HCT116 (cell line): ENCODE measurements around the gene MCF2L. TPM values are rescaled to one million over a fixed set of nuclear protein-coding genes. Genes with fewer than 3 reads are reported as not detected.

Experiments used
- ATAC-seq: fragments of 200-7000 bp; cut with Tn5 transposase; 2 replicates; pipeline ENCODE4 v1.9.1; 2020; ENCODE audit warnings: mild to moderate bottlenecking, moderate library complexity
- BruUV-seq: library from RNA; stranded (reverse); fragments of 400-500 nt; replicated peaks from 2 replicates; lab custom pipeline; 2021; lab: Mats Ljungman, UMichigan
- CTCF ChIA-PET: fragments of 300-600 bp; sonication (Branson Sonifier 250); formaldehyde crosslinking; loops from one replicate; lab custom pipeline; 2021; ENCODE audit warnings: antibody characterized with exemption; lab: Charles Lee
- POLR2A ChIA-PET: fragments of 300-600, 350-600 bp; sonication (Branson Sonifier 250); formaldehyde crosslinking; loops from one replicate; lab custom pipeline; 2021; ENCODE audit warnings: antibody characterized with exemption; lab: Charles Lee
- RAD21 ChIA-PET, 2 experiments: fragments of 300-600 bp; sonication (Branson Sonifier 250); formaldehyde crosslinking; loops; one replicate each; lab custom pipeline; 2023; ENCODE audit warnings: low total read pairs in 2 of 2; ENCODE audit not compliant: uncharacterized antibody in 2 of 2, unreplicated experiment in 2 of 2, low non-redundant PET in 1 of 2; lab: Charles Lee
- DNase-seq: peaks from one replicate; pipeline ENCODE4 v3.0.0-alpha.2; 2010; ENCODE audit warnings: low read depth, low spot score
- H2AFZ ChIP-seq: fragments of 200-600 bp; shearing (Covaris generic), sonication (generic); 2 replicates; pipeline ENCODE4 v1.6.1; 2017; ENCODE audit warnings: low read depth, mixed run types, mixed read lengths, antibody characterized with exemption, low read length; ENCODE audit not compliant: poor library complexity, severe bottlenecking
- H3K27ac ChIP-seq: 2 replicates; pipeline ENCODE4 v1.5.1; 2012; ENCODE audit warnings: low read depth, low read length
- H3K27me3 ChIP-seq: fragments of 200-600 bp; sonication (generic); 2 replicates; pipeline ENCODE4 v1.6.1; 2016; ENCODE audit warnings: mixed run types, low read length, mixed read lengths; ENCODE audit not compliant: insufficient read depth
- H3K36me3 ChIP-seq, 2 experiments: fragments of 200-500 bp in 1 of 2; fragments of 200-600 bp in 1 of 2; sonication (Bioruptor generic) in 1 of 2; sonication (generic) in 1 of 2; 2 replicates each; pipeline versions ENCODE4 v1.5.1 to v1.6.1; 2014 to 2016; ENCODE audit warnings: low read length in 2 of 2, inconsistent platforms in 1 of 2, mixed read lengths in 1 of 2, mixed run types in 1 of 2; ENCODE audit not compliant: insufficient read depth in 2 of 2, control insufficient read depth in 1 of 2
- H3K4me1 ChIP-seq, 2 experiments: fragments of 200-600 bp in 1 of 2; sonication (generic) in 1 of 2; 2 replicates each; pipeline versions ENCODE4 v1.5.1 to v1.6.1; 2012 to 2017; ENCODE audit warnings: low read length in 2 of 2, inconsistent platforms in 1 of 2, mild to moderate bottlenecking in 1 of 2, mixed read lengths in 1 of 2, mixed run types in 1 of 2, moderate library complexity in 1 of 2; ENCODE audit not compliant: insufficient read depth in 2 of 2, control insufficient read depth in 1 of 2
- H3K4me2 ChIP-seq: fragments of 200-600 bp; sonication (generic); 2 replicates; pipeline ENCODE4 v1.6.1; 2017; ENCODE audit warnings: mixed run types, low read length, mixed read lengths
- H3K4me3 ChIP-seq, 2 experiments: fragments of 200-600 bp in 1 of 2; sonication (generic) in 1 of 2; replicated peaks in 1 of 2; 2 replicates each; pipeline ENCODE4 v1.5.1; 2011 to 2016; ENCODE audit warnings: low read length in 2 of 2, control low read depth in 1 of 2, low read depth in 1 of 2, mild to moderate bottlenecking in 1 of 2, mixed read lengths in 1 of 2, mixed run types in 1 of 2
- H3K79me2 ChIP-seq: fragments of 200-600 bp; sonication (generic); 2 replicates; pipeline ENCODE4 v1.6.1; 2017; ENCODE audit warnings: mild to moderate bottlenecking, mixed run types, low read length, moderate library complexity, mixed read lengths; ENCODE audit not compliant: insufficient read depth
- H3K9ac ChIP-seq: fragments of 200-600 bp; sonication (generic); 2 replicates; pipeline ENCODE4 v1.6.1; 2016; ENCODE audit warnings: low read length, mixed read lengths
- H3K9me2 ChIP-seq: fragments of 200-600 bp; sonication (generic), shearing (Covaris generic); 2 replicates; pipeline ENCODE4 v1.6.1; 2017; ENCODE audit warnings: mixed run types, mild to moderate bottlenecking, moderate library complexity; ENCODE audit not compliant: insufficient read depth
- H3K9me3 ChIP-seq, 2 experiments: fragments of 200-500 bp in 1 of 2; fragments of 200-600 bp in 1 of 2; sonication (Bioruptor generic) in 1 of 2; sonication (generic) in 1 of 2; 2 replicates each; pipeline ENCODE4 v1.6.1; 2014 to 2017; ENCODE audit warnings: low read length in 2 of 2, mixed read lengths in 2 of 2, inconsistent platforms in 1 of 2, low read depth in 1 of 2, mild to moderate bottlenecking in 1 of 2, mixed run types in 1 of 2, moderate library complexity in 1 of 2; ENCODE audit not compliant: control insufficient read depth in 1 of 2, insufficient read depth in 1 of 2
- H4K20me1 ChIP-seq: fragments of 200-600 bp; sonication (generic), shearing (Covaris generic); 2 replicates; pipeline ENCODE4 v1.6.1; 2017; ENCODE audit warnings: mixed run types, mild to moderate bottlenecking, moderate library complexity; ENCODE audit not compliant: insufficient read depth
- CEBPB ChIP-seq: IDR thresholded peaks from 2 replicates; pipeline ENCODE4 v1.6.1; 2012; ENCODE audit warnings: low read depth
- EGR1 ChIP-seq: IDR thresholded peaks from 2 replicates; pipeline ENCODE4 v1.6.1; 2012; ENCODE audit warnings: low read depth
- EZH2 ChIP-seq: fragments of 200-600 bp; sonication (generic); IDR thresholded peaks from 2 replicates; pipeline ENCODE4 v1.6.1; 2017; ENCODE audit warnings: antibody characterized with exemption, mixed run types
- EZH2phosphoT487 ChIP-seq: fragments of 200-600 bp; IDR thresholded peaks from 2 replicates; pipeline ENCODE4 v1.6.1; 2018; ENCODE audit warnings: antibody characterized with exemption, borderline replicate concordance
- FOSL1 ChIP-seq: IDR thresholded peaks from 2 replicates; pipeline ENCODE4 v1.6.1; 2012; ENCODE audit warnings: low read depth
- POLR2A ChIP-seq: IDR thresholded peaks from 2 replicates; pipeline ENCODE4 v1.7.0; 2011; ENCODE audit warnings: borderline replicate concordance; ENCODE audit not compliant: insufficient read depth, insufficient read length; ENCODE audit errors: extremely low read depth
- POLR2AphosphoS5 ChIP-seq: IDR thresholded peaks from 2 replicates; pipeline ENCODE4 v1.6.1; 2011; ENCODE audit warnings: mild to moderate bottlenecking, low read depth, low read length, moderate library complexity
- RAD21 ChIP-seq: IDR thresholded peaks from 2 replicates; pipeline ENCODE4 v1.6.1; 2012; ENCODE audit warnings: low read depth, mild to moderate bottlenecking
- REST ChIP-seq: IDR thresholded peaks from 2 replicates; pipeline ENCODE4 v1.6.1; 2012; ENCODE audit warnings: low read depth
- SIN3A ChIP-seq: IDR thresholded peaks from 2 replicates; pipeline ENCODE4 v1.6.1; 2012; ENCODE audit warnings: low read depth
- YY1 ChIP-seq: IDR thresholded peaks from 2 replicates; pipeline ENCODE4 v1.6.1; 2011; ENCODE audit warnings: low read length, low read depth, moderate library complexity, mild to moderate bottlenecking; ENCODE audit not compliant: insufficient replicate concordance; ENCODE audit errors: extremely low read depth
- intact Hi-C: fragments of 100-400 bp; cut with micrococcal nuclease; formaldehyde crosslinking; loops from 2 replicates; pipeline ENCODE4 v1.10.0; 2022
- total RNA-seq: library from RNA; stranded (reverse); gene quantifications from one replicate; pipeline ENCODE4 v1.2.1, GENCODE V29; 2021; ENCODE audit not compliant: unreplicated experiment
- TF ChIP-seq, protein P1 (sequence below): IDR thresholded peaks from 2 replicates; pipeline ENCODE4 v1.6.1; 2012
- TF ChIP-seq, protein P2 (sequence below): IDR thresholded peaks from 2 replicates; pipeline ENCODE4 v1.6.1; 2011; ENCODE audit warnings: mild to moderate bottlenecking, low read length, moderate library complexity; ENCODE audit not compliant: insufficient replicate concordance; ENCODE audit errors: extremely low read depth

The MCF2L gene
- total RNA-seq, 1 experiment from 2014 or later, result 19.3 TPM

GRCh38 chr13:113049521-113049941 is 80.5 kb downstream of the MCF2L start:
- H3K9me2 ChIP-seq, result no peaks in the 10 kb centered on the region
- BruUV-seq, result no TSS peak
- RAD21 ChIA-PET, result no interaction called here
- H3K9me3 ChIP-seq, result no peaks in the 10 kb centered on the region
- H3K9ac ChIP-seq, result no peak overlapping the region
- DNase-seq, result no peak
- intact Hi-C loops, result no loop called here
- H2AFZ ChIP-seq, result no peak overlapping the region
- no peak overlapping the region for H3K4me2 ChIP-seq
- H3K27ac ChIP-seq, result no peak overlapping the region
- no peaks in the 10 kb centered on the region for H3K27me3 ChIP-seq
- POLR2A ChIA-PET, result no interaction called here
- TF ChIP-seq POLR2A, result no peak
- no peak for ATAC-seq
- H3K79me2 ChIP-seq, result no peaks in the 10 kb centered on the region
- H3K36me3 ChIP-seq, result no peaks in the 10 kb centered on the region
- CTCF ChIA-PET, result no interaction called here
- H3K4me3 ChIP-seq, result no peak overlapping the region
- no peaks in the 10 kb centered on the region for H4K20me1 ChIP-seq
- no peaks in the 10 kb centered on the region for H3K4me1 ChIP-seq

GRCh38 chr13:113049981-113050380 is 81.0 kb downstream of the MCF2L start:
- DNase-seq (no peak), ATAC-seq (no peak)
- ChIA-PET POLR2A (no interaction called here), RAD21 (no interaction called here), CTCF (no interaction called here)
- Histone ChIP-seq H3K27me3 (no peaks in the 10 kb centered on the region), H3K79me2 (no peaks in the 10 kb centered on the region), H3K9me3 (no peaks in the 10 kb centered on the region), H3K9ac (no peak overlapping the region), H3K27ac (no peak overlapping the region), H3K4me2 (no peak overlapping the region), H3K4me3 (no peak overlapping the region), H3K36me3 (no peaks in the 10 kb centered on the region), H2AFZ (no peak overlapping the region), H3K4me1 (peaks cover 3 to 4% of the 10 kb centered on the region in 2 experiments; a peak in 2 of 4 replicates), H3K9me2 (no peaks in the 10 kb centered on the region), H4K20me1 (no peaks in the 10 kb centered on the region)
- intact Hi-C loops, result no loop called here
- TF ChIP-seq EZH2 (no peak), SIN3A (no peak), EGR1 (no peak), REST (no peak), FOSL1 (no peak), EZH2phosphoT487 (no peak), CEBPB (no peak), POLR2AphosphoS5 (no peak), RAD21 (no peak), YY1 (no peak)
- TF ChIP-seq, protein P1, sequence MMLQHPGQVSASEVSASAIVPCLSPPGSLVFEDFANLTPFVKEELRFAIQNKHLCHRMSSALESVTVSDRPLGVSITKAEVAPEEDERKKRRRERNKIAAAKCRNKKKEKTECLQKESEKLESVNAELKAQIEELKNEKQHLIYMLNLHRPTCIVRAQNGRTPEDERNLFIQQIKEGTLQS, result no peak
- TF ChIP-seq, protein P2, sequence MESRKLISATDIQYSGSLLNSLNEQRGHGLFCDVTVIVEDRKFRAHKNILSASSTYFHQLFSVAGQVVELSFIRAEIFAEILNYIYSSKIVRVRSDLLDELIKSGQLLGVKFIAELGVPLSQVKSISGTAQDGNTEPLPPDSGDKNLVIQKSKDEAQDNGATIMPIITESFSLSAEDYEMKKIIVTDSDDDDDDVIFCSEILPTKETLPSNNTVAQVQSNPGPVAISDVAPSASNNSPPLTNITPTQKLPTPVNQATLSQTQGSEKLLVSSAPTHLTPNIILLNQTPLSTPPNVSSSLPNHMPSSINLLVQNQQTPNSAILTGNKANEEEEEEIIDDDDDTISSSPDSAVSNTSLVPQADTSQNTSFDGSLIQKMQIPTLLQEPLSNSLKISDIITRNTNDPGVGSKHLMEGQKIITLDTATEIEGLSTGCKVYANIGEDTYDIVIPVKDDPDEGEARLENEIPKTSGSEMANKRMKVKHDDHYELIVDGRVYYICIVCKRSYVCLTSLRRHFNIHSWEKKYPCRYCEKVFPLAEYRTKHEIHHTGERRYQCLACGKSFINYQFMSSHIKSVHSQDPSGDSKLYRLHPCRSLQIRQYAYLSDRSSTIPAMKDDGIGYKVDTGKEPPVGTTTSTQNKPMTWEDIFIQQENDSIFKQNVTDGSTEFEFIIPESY, result no peak
- no TSS peak for BruUV-seq
